C4-2B (cell line): ENCODE measurements around the gene TNFRSF1A.

ENCODE experiments used
- H3K27ac ChIP-seq: fragments of 450-650 bp; 2 replicates; pipeline ENCODE4 v1.5.1; 2017
- CTCF ChIP-seq: fragments of 450-650 bp; conservative IDR thresholded peaks from 2 replicates; pipeline ENCODE4 v1.5.1; 2017; ENCODE audit warnings: mild to moderate bottlenecking
- ZFX ChIP-seq: fragments of 450-650 bp; IDR thresholded peaks from 2 replicates; pipeline ENCODE4 v1.6.1; 2017

Gene TNFRSF1A

GRCh38 chr12:6378709-6379472 is 37.0 kb upstream of the TNFRSF1A start:
- no peak overlapping the region for H3K27ac ChIP-seq
- TF ChIP-seq ZFX (no peak), CTCF (no peak)

- H3K27ac ChIP-seq = no peak overlapping the region; the same call in 1 of the 2 replicates
- TF ChIP-seq ZFX = no peak
These were observed 35.8 kb upstream of the TNFRSF1A start for GRCh38 chr12:6377667-6377994.

GRCh38 chr12:6376870-6377666 is 35.2 kb upstream of the TNFRSF1A start:
- peak overlapping the region; percentile 83 for H3K27ac ChIP-seq
- TF ChIP-seq ZFX (no peak), CTCF (no peak; the same call in 1 of the 2 replicates)

- peak overlapping the region; percentile 83 for H3K27ac ChIP-seq
- TF ChIP-seq CTCF = no peak; the same call in 1 of the 2 replicates
These were observed 34.4 kb upstream of the TNFRSF1A start for GRCh38 chr12:6376079-6376869.

GRCh38 chr12:6375269-6376078 is 33.6 kb upstream of the TNFRSF1A start, which contains the start of gene SCNN1A:
SCNN1A (minus strand) TSS chr12:6375563; CDS start chr12:6374783, 780 bp downstream.
- TF ChIP-seq ZFX = no peak
- no peak for TF ChIP-seq CTCF
- peak within 1 kb of the TSS; percentile 83 for H3K27ac ChIP-seq

GRCh38 chr12:6374786-6375160 is 32.9 kb upstream of the TNFRSF1A start:
- TF ChIP-seq ZFX (no peak), CTCF (no peak)
- peak overlapping the region; percentile 83 for H3K27ac ChIP-seq
